SK-N-SH treated with all-trans-retinoic acid at 6 μM for 48 hours (cell line): ENCODE measurements around the gene ADAMTS2.

Source experiments
- ATAC-seq: fragments of 200-7000 bp; cut with Tn5 transposase; 3 replicates; pipeline ENCODE4 v1.9.1; 2020; ENCODE audit warnings: mild to moderate bottlenecking, moderate library complexity
- ARNTL ChIP-seq: fragments of 450-650 bp; formaldehyde crosslinking; IDR thresholded peaks from 2 replicates; pipeline ENCODE4 v1.5.0; 2020; ENCODE audit warnings: low read depth, mild to moderate bottlenecking, moderate library complexity, borderline replicate concordance
- BACH2 ChIP-seq: fragments of 250-450 bp; sonication (Bioruptor Pico); IDR thresholded peaks from 2 replicates; pipeline ENCODE4 v1.9.0; 2021; ENCODE audit warnings: mild to moderate bottlenecking, borderline replicate concordance
- CSDC2 ChIP-seq: fragments of 250-450 bp; sonication (Bioruptor Pico); IDR thresholded peaks from 2 replicates; pipeline ENCODE4 v1.5.0; 2020; ENCODE audit warnings: mild to moderate bottlenecking, moderate library complexity
- CSRNP3 ChIP-seq: fragments of 250-450 bp; sonication (Bioruptor Pico); IDR thresholded peaks from 2 replicates; pipeline ENCODE4 v1.5.1; 2021; ENCODE audit warnings: mild to moderate bottlenecking, moderate library complexity
- ESRRG ChIP-seq: fragments of 250-450 bp; sonication (Bioruptor Pico); IDR thresholded peaks from 2 replicates; pipeline ENCODE4 v1.6.1; 2021; ENCODE audit warnings: mild to moderate bottlenecking
- GLIS3 ChIP-seq: fragments of 250-450 bp; sonication (Bioruptor Pico); IDR thresholded peaks from 2 replicates; pipeline ENCODE4 v1.5.0; 2020; ENCODE audit warnings: mild to moderate bottlenecking, moderate library complexity
- ISL1 ChIP-seq: fragments of 250-450 bp; sonication (Bioruptor Pico); IDR thresholded peaks from 2 replicates; pipeline ENCODE4 v2.1.2; 2022; ENCODE audit warnings: mild to moderate bottlenecking, moderate library complexity
- OSR1 ChIP-seq: fragments of 250-450 bp; sonication (Bioruptor Pico); IDR thresholded peaks from 2 replicates; pipeline ENCODE4 v1.8.0; 2022; ENCODE audit warnings: moderate library complexity, mild to moderate bottlenecking, inconsistent platforms
- PATZ1 ChIP-seq: fragments of 250-450 bp; sonication (Bioruptor Pico); IDR thresholded peaks from 2 replicates; pipeline ENCODE4 v1.8.0; 2020; ENCODE audit warnings: mild to moderate bottlenecking, moderate library complexity, borderline replicate concordance
- POU6F1 ChIP-seq: fragments of 250-450 bp; sonication (Bioruptor Pico); IDR thresholded peaks from 2 replicates; pipeline ENCODE4 v1.8.0; 2021; ENCODE audit warnings: low read depth, mild to moderate bottlenecking, moderate library complexity, borderline replicate concordance
- PPARA ChIP-seq: fragments of 250-450 bp; sonication (Bioruptor Pico); IDR thresholded peaks from 2 replicates; pipeline ENCODE4 v1.5.0; 2020; ENCODE audit warnings: mild to moderate bottlenecking, borderline replicate concordance
- SNAI2 ChIP-seq: fragments of 250-450 bp; sonication (Bioruptor Pico); IDR thresholded peaks from 2 replicates; pipeline ENCODE4 v1.5.0; 2020; ENCODE audit warnings: mild to moderate bottlenecking, moderate library complexity
- TCF4 ChIP-seq: fragments of 250-450 bp; sonication (Bioruptor Pico); IDR thresholded peaks from 2 replicates; pipeline ENCODE4 v1.8.0; 2021; ENCODE audit warnings: mild to moderate bottlenecking, moderate library complexity, borderline replicate concordance
- TSHZ2 ChIP-seq: fragments of 250-450 bp; sonication (Bioruptor Pico); IDR thresholded peaks from 2 replicates; pipeline ENCODE4 v1.5.0; 2020; ENCODE audit warnings: mild to moderate bottlenecking, moderate library complexity
- ZC3H10 ChIP-seq: fragments of 250-450 bp; sonication (Bioruptor Pico); IDR thresholded peaks from 2 replicates; pipeline ENCODE4 v1.5.1; 2021; ENCODE audit warnings: mild to moderate bottlenecking, moderate library complexity
- ZFP3 ChIP-seq: fragments of 250-450 bp; sonication (Bioruptor Pico); IDR thresholded peaks from 2 replicates; pipeline ENCODE4 v1.5.0; 2020; ENCODE audit warnings: mild to moderate bottlenecking, moderate library complexity
- ZFP30 ChIP-seq: fragments of 450-650 bp; formaldehyde crosslinking; IDR thresholded peaks from 2 replicates; pipeline ENCODE4 v1.5.0; 2022; ENCODE audit warnings: mild to moderate bottlenecking, moderate library complexity
- ZNF565 ChIP-seq: fragments of 450-650 bp; formaldehyde crosslinking; conservative IDR thresholded peaks from 2 replicates; pipeline ENCODE4 v1.5.0; 2020; ENCODE audit warnings: low read depth, mild to moderate bottlenecking, moderate library complexity
- ZNF70 ChIP-seq: fragments of 450-650 bp; formaldehyde crosslinking; IDR thresholded peaks from 2 replicates; pipeline ENCODE4 v1.5.0; 2020; ENCODE audit warnings: mild to moderate bottlenecking, moderate library complexity
- ZNF8 ChIP-seq: fragments of 450-650 bp; formaldehyde crosslinking; IDR thresholded peaks from 2 replicates; pipeline ENCODE4 v1.5.0; 2020; ENCODE audit warnings: mild to moderate bottlenecking, moderate library complexity

ADAMTS2 gene

GRCh38 chr5:179214678-179215077, 130.6 kb downstream of the ADAMTS2 start:
- TF ChIP-seq GLIS3 (no peak), PATZ1 (CRISPR knock-in tag) (no peak), BACH2 (no peak), TCF4 (no peak), CSRNP3 (no peak), SNAI2 (no peak), ESRRG (no peak), ARNTL (CRISPR knock-in tag) (no peak), ISL1 (CRISPR knock-in tag) (no peak), OSR1 (no peak), PPARA (CRISPR knock-in tag) (no peak), ZC3H10 (CRISPR knock-in tag) (no peak)
- TF ChIP-seq, all 23 proteins: peak for 0
- ATAC-seq: no peak

- no peak for ATAC-seq
- TF ChIP-seq GLIS3 (no peak), TSHZ2 (CRISPR knock-in tag) (no peak), CSDC2 (no peak), TCF4 (no peak), ISL1 (CRISPR knock-in tag) (no peak), POU6F1 (no peak), SNAI2 (no peak)
Observed at GRCh38 chr5:179212870-179213269, 132.4 kb downstream of the ADAMTS2 start.

- no peak for ATAC-seq
- no peak for TF ChIP-seq ISL1 (CRISPR knock-in tag)
- no peak for TF ChIP-seq PPARA (CRISPR knock-in tag)
- no peak for TF ChIP-seq CSRNP3
- no peak for TF ChIP-seq ZFP30 (CRISPR knock-in tag)
- no peak for TF ChIP-seq ZNF8
- TF ChIP-seq ZC3H10 (CRISPR knock-in tag): no peak
- TF ChIP-seq ZNF565 (CRISPR knock-in tag): no peak
- TF ChIP-seq ZFP3 (CRISPR knock-in tag): no peak
- TF ChIP-seq CSDC2: no peak
- TF ChIP-seq ZNF70 (CRISPR knock-in tag): no peak
- TF ChIP-seq, all 23 proteins: peak for 0
Observed at GRCh38 chr5:179211631-179212030, 133.6 kb downstream of the ADAMTS2 start.

GRCh38 chr5:179211068-179211467, 134.2 kb downstream of the ADAMTS2 start:
- ATAC-seq: no peak
- no peak for TF ChIP-seq ZFP30 (CRISPR knock-in tag)
- no peak for TF ChIP-seq SNAI2
- no peak for TF ChIP-seq ZNF70 (CRISPR knock-in tag)
- TF ChIP-seq ARNTL (CRISPR knock-in tag): no peak
- no peak for TF ChIP-seq ZNF565 (CRISPR knock-in tag)
- no peak for TF ChIP-seq ZNF8
- TF ChIP-seq POU6F1: no peak
- TF ChIP-seq ESRRG: no peak
- no peak for TF ChIP-seq OSR1
- no peak for TF ChIP-seq ISL1 (CRISPR knock-in tag)
- TF ChIP-seq CSRNP3: no peak
- TF ChIP-seq TSHZ2 (CRISPR knock-in tag): no peak
- no peak for TF ChIP-seq GLIS3
